Ishikawa (cell line): Measurements from ENCODE around the gene RAD52.

Experiments
- EP300 ChIP-seq: IDR thresholded peaks from 2 replicates; pipeline ENCODE4 v1.6.1; 2012; ENCODE audit warnings: borderline replicate concordance
- NFIC ChIP-seq: IDR thresholded peaks from 2 replicates; pipeline ENCODE4 v1.6.1; 2012
- RAD21 ChIP-seq: IDR thresholded peaks from 2 replicates; pipeline ENCODE4 v1.6.1; 2012; ENCODE audit warnings: low read depth
- REST ChIP-seq: IDR thresholded peaks from 2 replicates; pipeline ENCODE4 v1.6.1; 2012; ENCODE audit warnings: low read depth, mild to moderate bottlenecking
- TAF1 ChIP-seq: IDR thresholded peaks from 2 replicates; pipeline ENCODE4 v1.6.1; 2012; ENCODE audit warnings: low read depth, mild to moderate bottlenecking
- TCF12 ChIP-seq: IDR thresholded peaks from 2 replicates; pipeline ENCODE4 v1.6.1; 2012; ENCODE audit warnings: low read depth
- TEAD4 ChIP-seq: IDR thresholded peaks from 2 replicates; pipeline ENCODE4 v1.6.1; 2012
- TF ChIP-seq, protein P1 (sequence below): IDR thresholded peaks from 2 replicates; pipeline ENCODE4 v1.6.1; 2012

DNA sequence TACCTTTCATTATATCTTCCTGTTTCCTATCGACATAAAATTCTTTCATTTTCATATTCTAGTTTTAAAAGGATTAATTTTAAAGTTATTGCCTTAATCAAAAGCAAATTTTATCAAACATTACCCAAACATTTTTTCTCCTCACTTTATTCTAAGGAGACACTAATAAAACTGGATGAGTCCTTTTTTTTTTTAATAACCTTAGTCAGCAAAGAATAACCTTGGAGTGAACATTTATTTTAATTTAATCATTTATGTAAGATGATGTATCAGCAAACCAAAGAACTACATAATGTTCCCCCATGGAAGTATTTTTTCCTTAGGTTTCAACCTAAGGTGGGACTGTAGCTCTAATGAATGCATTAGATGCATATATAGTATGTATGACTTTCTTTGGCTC, 83.9 kb downstream of the RAD52 start:
- TF ChIP-seq REST (no peak), TAF1 (no peak), TEAD4 (no peak), TCF12 (no peak), RAD21 (no peak), EP300 (no peak), NFIC (no peak)
- TF ChIP-seq, protein P1, sequence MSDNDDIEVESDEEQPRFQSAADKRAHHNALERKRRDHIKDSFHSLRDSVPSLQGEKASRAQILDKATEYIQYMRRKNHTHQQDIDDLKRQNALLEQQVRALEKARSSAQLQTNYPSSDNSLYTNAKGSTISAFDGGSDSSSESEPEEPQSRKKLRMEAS: no peak
